Measurements from ENCODE around the gene EEFSEC.
A peak's percentile ranks its signal among the peaks of the same experiment; 100 is the strongest.

The EEFSEC gene

DNA sequence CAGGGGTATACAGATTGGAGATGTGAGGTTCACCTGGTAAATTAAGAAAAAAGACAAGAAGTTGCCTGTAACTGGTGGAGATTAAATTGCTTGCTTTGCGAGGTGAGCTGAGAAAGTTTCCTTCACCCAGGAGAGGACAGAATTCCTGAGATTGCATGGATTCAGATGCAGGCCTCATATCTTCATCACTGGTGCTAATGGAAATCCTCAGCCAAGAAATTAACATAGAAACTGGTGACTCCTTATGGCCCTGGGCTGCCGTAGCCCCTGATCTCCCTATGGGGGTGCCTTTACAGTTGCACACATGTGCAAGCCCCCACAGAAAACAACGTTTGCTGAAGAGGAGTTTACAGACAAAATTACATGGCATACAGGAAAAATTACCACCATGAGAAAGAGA lies 68.0 kb downstream of the EEFSEC start:
- DNase-seq = no peak

DNA sequence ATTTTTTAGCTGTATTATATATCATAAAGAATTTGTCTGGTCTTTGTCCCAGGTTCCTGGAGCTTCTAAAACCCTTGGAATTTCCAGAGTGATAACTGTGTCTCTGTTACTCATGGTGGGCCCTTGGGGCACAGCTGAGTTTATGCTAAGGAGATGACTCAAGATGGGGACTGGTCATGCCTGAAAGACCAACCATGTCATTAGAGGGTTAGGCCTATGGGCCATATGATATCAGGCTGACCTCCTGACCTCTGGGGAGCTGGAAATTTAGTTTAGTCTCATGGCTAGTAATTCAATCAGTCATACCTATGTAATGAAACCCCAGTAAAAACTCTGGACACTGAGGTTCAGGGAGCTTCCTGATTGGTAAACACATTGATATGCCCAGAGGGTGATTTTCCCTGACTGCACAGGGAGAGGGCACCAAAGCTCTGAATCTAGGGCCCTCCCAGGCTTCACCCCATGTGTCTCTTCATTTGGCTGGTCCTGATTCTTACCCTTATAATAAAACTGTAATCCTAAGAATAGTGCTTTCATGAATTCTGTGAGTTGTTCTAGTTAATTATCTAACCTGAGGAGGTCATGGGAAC lies 69.6 kb downstream of the EEFSEC start:
- no peak for DNase-seq

DNA sequence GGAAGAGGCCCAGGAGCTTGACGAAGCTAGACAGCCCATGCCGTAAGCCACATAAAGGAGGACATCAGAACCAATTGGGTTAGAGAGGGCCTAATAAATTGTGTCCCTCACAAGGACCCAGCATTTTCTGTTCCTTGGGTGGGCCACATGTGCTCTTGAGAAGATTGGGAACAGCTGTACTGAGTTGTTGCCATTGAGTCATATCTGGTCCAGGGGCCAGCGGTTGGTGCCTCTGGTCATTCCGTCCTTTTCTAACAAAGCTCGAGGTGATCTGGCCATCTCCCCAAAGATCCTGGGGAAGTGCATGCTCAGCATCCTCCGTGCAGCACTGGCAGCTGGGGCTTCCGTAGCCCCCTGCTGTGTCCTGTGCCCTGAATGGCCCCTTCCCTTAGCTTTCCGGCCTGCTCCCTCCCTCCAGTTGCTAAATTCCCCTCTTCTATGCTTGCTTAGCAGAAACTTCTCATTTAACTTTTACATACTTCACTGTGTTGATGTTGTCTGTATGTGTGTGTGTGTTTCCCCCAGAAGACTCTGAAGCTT lies 73.0 kb downstream of the EEFSEC start:
- DNase-seq = no peak

DNA sequence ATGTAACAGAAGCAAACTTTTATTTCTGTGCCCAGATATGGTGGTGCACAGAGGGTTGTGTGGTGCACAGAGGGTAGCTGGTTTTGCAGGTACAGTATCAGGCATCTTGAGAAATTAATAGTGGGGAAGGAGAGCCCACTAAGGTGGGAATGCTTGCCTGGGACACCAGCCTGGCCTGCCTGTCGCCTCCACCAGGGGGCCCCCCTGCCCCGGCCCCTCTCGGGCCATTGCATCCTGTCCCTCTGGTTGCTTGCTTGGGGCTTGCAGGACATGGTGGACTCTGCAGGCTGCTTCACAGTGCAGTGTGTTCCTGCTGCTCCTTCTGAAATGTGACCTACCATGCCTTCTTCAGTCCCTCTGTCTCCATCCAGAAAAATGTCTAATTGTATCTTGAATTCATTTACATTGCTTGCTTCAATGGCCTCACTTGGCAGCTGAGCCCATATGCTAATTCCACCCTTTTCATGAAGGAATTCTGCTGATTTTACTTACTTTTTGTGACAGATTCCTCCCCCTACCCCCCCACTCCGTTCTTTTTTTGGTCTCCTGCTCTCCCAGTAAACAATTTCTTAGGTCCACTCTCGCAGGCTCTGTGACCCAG lies 73.6 kb downstream of the EEFSEC start:
- DNase-seq = no peak

DNA sequence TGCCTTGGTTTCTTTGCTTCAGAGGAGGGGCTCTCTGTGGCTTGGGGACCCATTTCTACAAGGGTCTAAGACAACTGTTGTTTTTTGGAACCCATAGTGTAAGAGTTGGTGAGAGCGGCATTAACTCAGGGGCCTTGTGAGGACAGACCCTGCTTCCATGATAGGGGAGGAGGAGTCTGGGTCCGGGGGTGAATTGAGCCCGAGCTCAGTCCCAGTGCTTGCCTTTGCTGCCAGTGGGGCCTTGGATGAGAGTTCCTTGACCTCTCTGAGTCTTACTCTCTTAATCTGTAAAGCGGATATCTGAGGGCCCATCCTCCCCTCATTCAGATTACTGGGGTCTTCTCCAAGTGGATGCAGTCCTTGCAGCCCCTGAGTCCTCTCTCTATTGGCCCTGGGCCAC lies 74.2 kb downstream of the EEFSEC start:
- DNase-seq = no peak

DNA sequence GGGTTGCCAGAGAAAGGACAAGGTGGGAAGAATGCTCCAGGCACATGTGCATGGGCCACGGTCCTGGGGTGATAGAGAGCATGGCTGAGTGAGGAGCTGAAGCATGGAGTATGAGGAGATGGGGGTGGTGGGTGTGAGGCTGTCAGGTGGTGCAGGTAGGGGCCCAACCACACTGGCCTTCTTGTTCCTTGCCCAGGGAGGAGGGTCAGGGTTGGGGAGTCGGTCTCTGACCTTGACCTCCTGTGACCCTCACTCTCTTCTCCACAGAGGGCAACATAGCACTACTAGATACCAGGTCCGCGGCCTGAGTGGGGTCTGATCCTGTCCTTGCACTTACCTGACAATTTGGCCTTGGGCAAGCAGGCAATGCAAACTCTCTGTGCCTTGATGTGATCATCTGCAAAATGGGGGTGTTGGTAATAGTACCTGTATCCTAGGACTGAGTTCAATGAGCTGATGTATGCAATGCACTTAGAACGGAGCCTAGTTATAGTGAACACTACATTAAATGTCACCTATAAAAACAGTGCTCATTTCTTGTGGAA lies 75.2 kb downstream of the EEFSEC start:
- no peak for DNase-seq

DNA sequence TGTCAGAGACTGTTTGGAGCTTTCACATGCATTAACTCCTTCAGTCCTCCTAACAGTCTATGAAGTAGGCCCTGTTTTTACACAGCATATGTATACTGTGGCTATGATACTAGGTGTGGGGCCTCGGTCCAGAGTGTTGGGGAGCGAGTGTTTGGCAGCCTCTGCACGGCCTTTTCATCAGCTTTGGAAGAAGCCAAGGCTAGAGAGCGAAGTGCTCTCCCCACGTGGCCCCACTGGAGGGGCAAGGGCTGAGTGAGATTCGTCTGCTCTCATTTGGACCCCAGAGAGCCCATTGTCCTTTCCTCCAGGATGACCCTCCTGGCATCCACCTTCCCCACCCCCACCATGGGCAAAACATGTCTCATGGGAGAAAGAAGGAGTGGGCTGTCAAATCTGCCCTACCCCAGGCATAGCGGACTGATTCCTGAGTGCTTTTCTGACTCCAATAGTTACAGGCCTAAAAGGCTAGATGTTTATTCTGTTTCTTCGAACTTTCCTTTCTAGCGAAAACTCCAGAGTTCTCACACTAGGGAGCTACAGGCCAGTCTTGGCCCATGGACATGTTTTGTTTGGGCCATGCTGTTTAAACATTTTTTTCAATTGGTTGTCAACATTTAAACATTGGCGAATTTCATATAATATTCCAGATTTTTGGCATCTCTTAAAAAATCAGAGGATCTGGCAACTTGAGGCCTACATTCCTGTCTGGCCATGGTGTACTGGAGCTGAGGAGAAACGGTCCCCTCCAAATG lies 76.0 kb downstream of the EEFSEC start:
- DNase-seq = no peak

DNA sequence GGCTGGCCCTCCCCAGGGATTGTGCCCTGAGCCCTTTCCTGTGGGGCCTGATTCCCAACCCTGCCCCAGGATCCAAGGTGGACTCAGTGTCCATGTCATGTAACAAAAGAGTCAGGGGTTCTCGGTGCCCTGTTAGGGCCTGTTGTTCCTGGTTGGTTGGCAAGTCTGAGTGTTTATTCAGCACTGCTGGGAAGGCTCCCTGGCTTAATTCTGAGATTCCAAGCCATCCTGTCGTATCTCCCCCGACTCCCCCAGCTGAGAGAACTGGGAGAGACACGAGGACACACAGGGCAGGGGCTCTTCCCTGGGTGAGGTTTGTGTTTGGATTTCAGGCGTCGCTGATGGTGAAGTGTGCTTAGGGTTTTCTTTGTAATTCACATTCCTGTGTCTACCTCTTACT lies 78.3 kb downstream of the EEFSEC start:
- DNase-seq = no peak

DNA sequence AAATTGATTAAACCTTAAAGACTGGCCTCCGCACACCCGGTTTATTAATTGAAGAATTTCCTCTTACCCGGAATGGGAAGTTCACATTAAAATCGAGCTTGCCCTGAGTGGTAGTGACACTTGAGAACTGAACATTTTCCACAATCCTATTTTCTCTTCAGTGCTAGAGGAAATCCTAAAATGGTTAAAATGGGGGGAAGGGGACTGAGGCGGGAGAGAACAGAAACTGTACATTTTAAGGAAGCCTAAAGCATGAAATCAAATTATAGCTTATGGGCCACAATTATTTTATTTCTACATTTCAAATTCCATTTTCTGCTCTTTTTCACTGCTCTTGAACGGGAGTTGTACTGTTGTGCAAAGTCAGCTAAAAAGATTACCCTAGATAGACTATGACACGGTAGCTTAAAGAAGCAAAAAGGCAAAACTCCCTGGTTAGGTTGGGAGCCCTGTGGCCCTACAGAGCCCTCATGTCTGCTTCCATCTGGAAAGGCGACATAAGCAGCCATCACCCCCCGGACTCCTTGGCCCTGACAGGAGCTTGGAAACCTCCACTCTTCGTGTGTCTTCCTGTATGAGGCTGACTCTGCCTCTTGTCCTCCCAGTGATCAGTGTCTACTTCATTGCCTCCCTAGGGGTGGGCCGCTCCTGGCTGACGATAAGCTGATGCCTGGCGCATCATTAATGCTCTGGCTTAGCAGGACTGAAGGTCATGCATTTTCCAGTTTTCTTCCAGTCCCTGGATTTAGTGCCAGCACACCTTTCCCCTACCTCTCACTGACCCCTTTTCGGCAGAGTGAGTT lies 79.3 kb downstream of the EEFSEC start:
- DNase-seq = no peak

DNA sequence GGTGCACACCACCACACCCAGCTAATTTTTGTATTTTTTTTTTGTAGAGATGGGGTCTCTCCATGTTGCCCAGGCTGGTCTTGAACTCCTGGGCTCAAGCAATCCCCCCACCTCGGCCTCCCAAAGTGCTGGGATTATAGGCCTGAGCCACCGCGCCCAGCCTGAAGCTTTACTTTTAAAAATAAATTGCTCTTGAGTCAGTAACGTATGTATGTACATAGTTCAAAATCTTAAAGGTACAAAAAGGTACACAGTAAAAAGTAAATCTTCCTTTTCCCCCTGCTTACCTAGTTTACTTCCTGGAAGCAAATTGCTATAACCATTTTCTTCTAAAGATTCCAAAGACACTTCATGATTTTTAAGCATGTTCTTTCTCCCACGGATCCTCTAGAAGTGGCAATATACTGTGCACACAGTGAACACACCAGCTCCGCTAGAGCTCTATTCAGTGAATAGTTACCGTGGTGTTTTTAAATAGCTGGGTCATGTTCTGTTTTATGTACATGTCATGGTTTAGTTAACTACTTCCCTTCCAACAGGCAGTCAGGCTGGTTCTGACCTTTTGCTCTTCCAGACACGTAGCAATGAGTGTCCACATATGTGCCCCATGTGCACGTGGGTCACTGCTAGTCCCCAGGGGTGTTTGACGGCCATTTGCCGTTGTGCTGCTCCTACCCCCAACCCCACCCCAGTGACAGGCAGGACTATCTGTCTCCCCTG lies 82.1 kb downstream of the EEFSEC start:
- DNase-seq = no peak

DNA sequence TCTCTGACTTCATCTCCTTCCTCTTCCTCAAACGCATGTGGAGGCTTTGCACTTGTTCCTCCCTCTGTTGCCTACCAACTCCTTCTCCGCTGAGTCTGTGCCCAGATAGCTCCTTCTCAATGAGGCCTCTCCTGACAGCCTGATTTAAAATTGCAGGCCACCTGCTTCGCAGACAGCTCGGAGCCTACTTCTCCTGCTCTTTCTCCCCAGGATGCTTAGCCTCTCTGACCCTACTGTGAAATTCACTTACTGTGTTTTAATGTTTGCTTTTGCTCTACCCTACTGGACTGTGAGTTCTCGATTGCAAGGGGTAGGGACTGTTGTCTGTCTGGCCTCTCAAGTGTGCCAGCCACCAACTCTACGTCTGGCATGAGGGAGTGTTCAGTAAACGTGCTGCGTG lies 83.4 kb downstream of the EEFSEC start:
- peak; percentile 57 for DNase-seq

DNA sequence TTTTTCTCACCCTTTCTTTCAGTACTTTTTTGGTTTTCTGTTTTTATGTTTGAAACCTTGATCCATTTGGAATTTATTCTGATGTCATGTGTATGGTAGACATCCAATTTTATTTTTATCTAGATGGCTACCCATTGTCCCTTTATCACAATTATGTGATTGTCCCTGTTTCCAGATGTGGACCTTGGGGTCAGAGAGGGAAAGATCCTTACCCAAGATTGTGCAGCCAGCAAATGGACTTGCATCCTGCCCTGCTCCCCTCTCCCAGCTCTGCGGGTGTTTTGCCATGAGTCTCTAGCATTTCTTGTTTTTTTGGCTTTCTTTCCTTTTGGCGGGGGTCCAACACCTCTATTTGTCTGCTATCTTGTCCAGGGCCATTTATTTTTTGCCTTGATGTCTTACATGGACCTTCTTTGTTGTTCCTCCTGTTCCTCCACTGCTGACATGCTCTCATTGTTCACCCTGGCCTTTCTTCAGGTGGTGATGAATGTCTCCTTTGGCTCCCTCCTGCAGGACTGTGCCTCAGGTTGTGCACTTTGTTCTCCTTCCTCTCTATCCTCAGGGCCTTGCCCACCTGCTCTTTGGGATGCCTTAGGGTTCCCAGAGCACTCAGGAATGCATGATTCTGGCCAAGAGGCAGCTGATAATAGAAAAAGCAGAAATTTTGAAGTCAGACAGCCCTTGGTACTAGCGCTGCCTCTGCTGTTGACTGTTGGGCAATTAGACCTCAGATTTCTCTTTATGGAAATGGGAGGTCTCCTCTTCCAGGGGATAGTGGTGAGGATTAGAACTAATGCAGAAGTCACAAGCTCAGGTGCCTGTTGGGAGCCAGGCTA lies 84.3 kb downstream of the EEFSEC start:
- peak; percentile 16 for DNase-seq

DNA sequence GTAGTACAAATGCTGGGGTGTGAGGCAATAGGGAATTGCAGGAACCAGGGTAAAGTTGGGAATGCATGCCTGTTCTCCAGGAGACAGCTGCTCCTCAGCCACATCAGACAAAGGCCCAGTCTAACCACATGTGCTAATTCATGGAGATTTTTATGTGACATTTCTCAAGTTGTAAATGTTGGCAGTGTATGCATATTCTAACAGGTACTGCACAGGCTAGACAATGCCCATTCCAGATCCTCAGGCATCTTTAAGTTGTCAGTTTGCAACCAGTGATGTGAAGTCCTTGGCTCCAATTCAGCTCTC lies 84.9 kb downstream of the EEFSEC start:
- DNase-seq = no peak

DNA sequence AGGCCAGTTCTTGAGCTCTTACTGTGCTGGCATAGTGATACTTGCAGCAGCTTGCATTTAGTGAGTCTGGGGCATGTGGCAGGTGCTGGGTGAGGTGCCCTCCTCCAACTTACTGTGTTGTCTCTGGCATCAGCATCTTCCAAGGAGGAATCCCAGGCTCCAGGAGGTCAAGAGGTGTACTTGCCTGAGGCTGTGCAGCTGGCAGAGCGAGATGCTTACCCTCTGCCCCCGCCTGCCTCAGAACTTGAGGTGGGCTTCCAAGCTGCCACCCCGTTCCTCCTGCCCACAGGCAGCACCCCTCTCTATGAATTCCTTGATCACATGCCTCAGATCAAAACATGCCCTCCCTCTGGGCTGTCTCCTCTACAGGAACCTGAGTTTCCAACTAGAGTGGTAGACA lies 86.0 kb downstream of the EEFSEC start:
- no peak for DNase-seq

DNA sequence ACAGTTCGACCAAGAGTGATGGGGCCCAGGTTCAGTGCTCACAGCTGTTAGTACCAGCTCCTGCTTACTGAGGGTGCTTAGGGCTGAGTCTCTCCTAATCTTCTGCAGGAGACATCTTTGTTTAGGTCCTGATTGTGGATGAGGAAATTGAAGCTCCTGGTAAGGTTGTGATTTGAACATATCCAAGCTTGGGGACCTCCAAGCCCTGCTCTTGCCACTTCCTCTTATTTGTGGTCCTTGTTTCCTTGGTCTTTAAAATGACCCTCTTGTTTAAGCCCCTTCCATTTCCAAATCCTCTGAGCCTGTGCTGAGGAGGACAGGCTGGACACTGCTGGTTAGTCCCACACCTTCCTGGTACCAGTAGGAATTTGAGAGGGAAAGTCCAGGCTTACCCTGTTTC lies 87.0 kb downstream of the EEFSEC start:
- DNase-seq = no peak

DNA sequence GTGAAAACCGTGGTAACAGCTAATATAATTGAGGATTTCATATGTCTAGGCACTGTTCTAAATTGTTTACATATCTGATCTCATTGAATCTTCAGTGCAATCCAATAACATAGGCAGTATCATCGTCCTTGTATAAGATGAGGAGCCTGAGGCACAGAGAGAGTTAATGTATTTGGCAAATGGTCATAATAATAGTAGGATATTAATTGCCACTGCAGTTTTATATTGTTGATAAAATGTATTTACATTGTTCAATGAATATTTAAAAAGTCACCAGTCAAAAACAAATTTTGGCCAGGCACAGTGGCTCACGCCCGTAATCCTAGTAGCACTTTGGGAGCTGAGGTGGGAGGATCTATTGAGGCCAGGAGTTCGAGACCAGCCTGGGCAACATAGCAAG lies 88.5 kb downstream of the EEFSEC start:
- DNase-seq = no peak

DNA sequence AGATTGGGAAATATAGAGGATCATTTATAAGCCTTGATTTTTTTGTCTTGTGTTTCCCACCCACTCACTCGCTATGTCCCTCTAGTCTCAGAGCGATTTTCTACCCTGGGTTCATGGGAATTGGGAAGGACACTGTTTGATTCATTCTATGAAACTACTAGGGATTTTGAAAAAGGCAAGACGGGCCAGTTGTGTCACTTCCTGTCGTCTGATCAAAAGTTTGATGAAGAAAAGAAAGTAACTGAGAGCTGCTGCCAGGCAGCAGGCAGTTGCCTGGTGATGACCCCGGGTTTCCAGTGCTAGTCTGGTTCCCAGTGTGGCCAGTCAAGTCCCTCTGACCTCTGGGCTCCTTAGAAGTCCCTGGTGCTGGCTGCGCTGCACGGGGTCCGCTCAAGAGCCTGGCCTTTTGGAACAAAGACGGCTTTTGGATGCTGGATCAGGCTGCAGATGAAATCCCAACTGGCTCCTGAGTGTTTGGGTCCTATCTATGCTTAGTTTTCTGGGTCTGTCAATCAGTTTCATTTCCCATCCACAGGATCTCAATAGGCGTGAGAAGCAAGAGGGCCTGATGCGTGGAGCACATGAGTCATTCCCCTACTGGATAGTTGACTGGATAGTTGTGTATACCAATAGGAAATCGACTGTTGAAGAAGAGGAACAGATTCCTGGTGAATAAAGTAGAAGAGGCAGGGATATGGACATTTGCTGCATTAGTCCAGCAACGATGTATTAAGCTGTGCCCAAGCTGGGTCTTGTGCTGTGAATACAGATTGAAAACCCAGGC lies 89.7 kb downstream of the EEFSEC start:
- no peak for DNase-seq

DNA sequence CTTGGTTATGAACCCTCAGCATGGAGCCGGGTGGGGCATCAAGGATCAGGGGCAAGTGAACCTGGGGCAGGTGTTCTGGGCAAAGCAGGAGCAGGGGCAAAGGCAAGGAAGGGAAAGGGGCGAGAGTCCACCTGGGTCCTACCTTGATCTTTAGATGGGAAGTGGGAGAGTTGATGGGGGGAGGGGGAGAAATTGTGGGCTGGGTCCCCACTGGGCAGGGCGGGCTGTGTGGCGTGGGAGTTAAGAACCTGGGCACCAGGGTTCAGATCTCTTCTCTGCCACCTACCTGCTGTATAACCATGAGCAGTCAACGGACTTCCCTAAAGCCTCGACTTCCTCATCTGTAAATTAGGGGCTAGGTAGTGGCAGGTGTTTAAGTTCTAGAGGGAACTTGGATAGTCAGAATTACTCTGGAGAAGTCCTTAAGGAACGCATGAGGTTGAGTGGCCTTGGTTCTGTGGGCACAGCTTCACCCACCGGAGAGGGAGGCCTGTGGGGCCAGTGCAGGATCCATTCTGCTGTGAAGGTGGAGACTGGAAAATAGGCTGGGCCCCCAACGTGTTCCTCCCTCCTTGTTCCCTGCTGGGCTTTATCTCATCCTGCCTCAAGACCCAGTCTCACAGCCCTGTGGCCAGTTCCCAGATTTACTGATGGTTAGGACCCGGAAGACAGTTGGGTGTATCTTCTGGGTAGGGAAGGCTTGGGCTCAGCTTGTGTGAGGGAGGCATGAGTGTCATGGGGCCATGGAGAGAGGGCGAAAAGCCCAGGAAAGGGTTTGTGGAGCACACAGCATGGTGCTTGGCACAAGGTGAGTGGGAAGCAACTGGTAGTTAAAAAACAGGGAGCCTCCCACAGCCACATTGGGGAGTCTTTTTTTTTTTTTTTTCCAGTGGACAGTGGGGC lies 90.6 kb downstream of the EEFSEC start:
- DNase-seq = no peak

DNA sequence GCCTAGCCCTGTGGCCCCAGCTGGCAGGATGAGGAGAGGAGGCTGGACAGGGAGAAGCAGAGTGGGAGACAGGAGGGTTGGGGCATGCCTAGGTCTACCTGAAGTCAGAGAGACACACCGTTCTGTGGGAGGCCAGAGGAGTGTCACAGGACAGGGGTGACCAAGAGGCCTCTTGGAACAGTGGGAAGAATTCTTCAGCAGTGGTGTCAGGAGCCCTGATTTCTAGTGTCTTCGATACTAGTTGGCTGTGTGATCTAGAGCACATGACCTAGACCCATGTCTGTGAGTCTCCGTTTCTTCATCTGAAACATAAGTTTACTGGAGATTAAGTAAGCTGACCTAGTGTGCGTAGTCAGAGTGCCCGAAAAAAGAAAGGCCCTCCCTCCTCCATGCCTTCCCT lies 92.2 kb downstream of the EEFSEC start:
- DNase-seq = no peak
